ENCODE data around the gene S100A7. TPM values are rescaled to one million over a fixed set of nuclear protein-coding genes. Genes with fewer than 3 reads are reported as not detected.

S100A7 gene
- total RNA-seq (2014; rRNA removed; shearing (Covaris generic)): not detected in 2 replicates

- Histone ChIP-seq H3K36me3 (replicated peaks; ENCODE audit: control insufficient read depth, insufficient read depth, low read length) (no peaks in the 10 kb centered on the region), H3K27me3 (ENCODE audit: control insufficient read depth, insufficient read depth, low read length) (no peaks in the 10 kb centered on the region), H3K4me3 (ENCODE audit: insufficient read depth, low read depth, low read length) (no peak within 1 kb of the TSS)
- DNase-seq: no peak
These were observed at the start of gene S100A7 for GRCh38 chr1:153460551-153460950. Gene S100A7, minus strand, starts transcription at chr1:153460651. Its CDS starts 1,638 bp downstream, at chr1:153459013.

GRCh38 chr1:153509729-153510354, 49.4 kb upstream of the S100A7 start:
- DNase-seq: peak; percentile 74
- Histone ChIP-seq H3K27me3 (ENCODE audit: control insufficient read depth, insufficient read depth, low read length) (peaks cover 1% of the 10 kb centered on the region; the same call in 1 of the 2 replicates), H3K4me3 (ENCODE audit: insufficient read depth, low read depth, low read length) (no peak overlapping the region), H3K36me3 (replicated peaks; ENCODE audit: control insufficient read depth, insufficient read depth, low read length) (no peaks in the 10 kb centered on the region)

- no peaks in the 10 kb centered on the region for H3K36me3 ChIP-seq (replicated peaks; ENCODE audit: control insufficient read depth, insufficient read depth, low read length)
- peaks cover 1% of the 10 kb centered on the region; the same call in 1 of the 2 replicates for H3K27me3 ChIP-seq (ENCODE audit: control insufficient read depth, insufficient read depth, low read length)
- no peak for DNase-seq
- no peak overlapping the region for H3K4me3 ChIP-seq (ENCODE audit: insufficient read depth, low read depth, low read length)
These were observed 48.6 kb upstream of the S100A7 start for GRCh38 chr1:153509036-153509435.

GRCh38 chr1:153507926-153508583, 47.6 kb upstream of the S100A7 start:
- H3K27me3 ChIP-seq (ENCODE audit: control insufficient read depth, insufficient read depth, low read length): peaks cover 1% of the 10 kb centered on the region; the same call in 1 of the 2 replicates
- DNase-seq: peak; percentile 20
- no peaks in the 10 kb centered on the region for H3K36me3 ChIP-seq (replicated peaks; ENCODE audit: control insufficient read depth, insufficient read depth, low read length)
- no peak overlapping the region for H3K4me3 ChIP-seq (ENCODE audit: insufficient read depth, low read depth, low read length)

- DNase-seq: no peak
- no peaks in the 10 kb centered on the region for H3K36me3 ChIP-seq (replicated peaks; ENCODE audit: control insufficient read depth, insufficient read depth, low read length)
- H3K4me3 ChIP-seq (ENCODE audit: insufficient read depth, low read depth, low read length): no peak overlapping the region
- H3K27me3 ChIP-seq (ENCODE audit: control insufficient read depth, insufficient read depth, low read length): peaks cover 1% of the 10 kb centered on the region; the same call in 1 of the 2 replicates
These were observed 46.5 kb upstream of the S100A7 start for GRCh38 chr1:153506831-153507413.

- H3K27me3 ChIP-seq (ENCODE audit: control insufficient read depth, insufficient read depth, low read length): no peaks in the 10 kb centered on the region; the same call in 1 of the 2 replicates
These were observed 45.9 kb upstream of the S100A7 start for GRCh38 chr1:153506386-153506785.

DNA sequence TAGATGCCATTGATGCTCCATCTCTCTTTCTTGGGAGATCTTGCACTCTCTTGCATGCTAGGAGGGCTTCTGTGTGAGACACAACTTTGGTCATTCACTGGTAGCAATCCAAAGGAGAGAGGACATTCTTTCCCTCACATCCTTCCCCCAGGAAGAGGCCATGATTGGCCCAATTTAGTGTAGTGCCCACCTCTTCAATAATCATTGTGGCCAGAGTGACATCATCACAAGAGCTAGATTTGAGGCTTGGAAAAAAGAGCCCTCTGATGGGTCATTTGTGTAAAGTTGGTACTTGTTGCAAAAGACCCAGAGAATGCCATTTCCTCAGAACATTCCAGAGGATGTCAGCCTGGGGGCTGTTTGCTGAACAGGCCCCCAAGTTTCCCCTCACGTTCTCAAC, 45.1 kb upstream of the S100A7 start:
- H3K27me3 ChIP-seq (ENCODE audit: control insufficient read depth, insufficient read depth, low read length): no peaks in the 10 kb centered on the region; the same call in 1 of the 2 replicates
- no peaks in the 10 kb centered on the region for H3K36me3 ChIP-seq (replicated peaks; ENCODE audit: control insufficient read depth, insufficient read depth, low read length)
- no peak overlapping the region for H3K4me3 ChIP-seq (ENCODE audit: insufficient read depth, low read depth, low read length)
- no peak for DNase-seq

More at GRCh38 chr1:153506386-153506785, 45.9 kb upstream of the S100A7 start:
- H3K4me3 ChIP-seq (ENCODE audit: insufficient read depth, low read depth, low read length): no peak overlapping the region
- H3K36me3 ChIP-seq (replicated peaks; ENCODE audit: control insufficient read depth, insufficient read depth, low read length): no peaks in the 10 kb centered on the region
- DNase-seq: no peak

- Histone ChIP-seq H3K27me3 (ENCODE audit: control insufficient read depth, insufficient read depth, low read length) (no peaks in the 10 kb centered on the region; the same call in 1 of the 2 replicates), H3K4me3 (ENCODE audit: insufficient read depth, low read depth, low read length) (no peak overlapping the region), H3K36me3 (replicated peaks; ENCODE audit: control insufficient read depth, insufficient read depth, low read length) (no peaks in the 10 kb centered on the region)
- no peak for DNase-seq
These were observed 43.3 kb upstream of the S100A7 start for GRCh38 chr1:153503766-153504165.

GRCh38 chr1:153498746-153499145, 38.3 kb upstream of the S100A7 start:
- no peak overlapping the region for H3K4me3 ChIP-seq (ENCODE audit: insufficient read depth, low read depth, low read length)
- DNase-seq: no peak
- no peaks in the 10 kb centered on the region; the same call in 1 of the 2 replicates for H3K27me3 ChIP-seq (ENCODE audit: control insufficient read depth, insufficient read depth, low read length)
- no peaks in the 10 kb centered on the region for H3K36me3 ChIP-seq (replicated peaks; ENCODE audit: control insufficient read depth, insufficient read depth, low read length)

DNA sequence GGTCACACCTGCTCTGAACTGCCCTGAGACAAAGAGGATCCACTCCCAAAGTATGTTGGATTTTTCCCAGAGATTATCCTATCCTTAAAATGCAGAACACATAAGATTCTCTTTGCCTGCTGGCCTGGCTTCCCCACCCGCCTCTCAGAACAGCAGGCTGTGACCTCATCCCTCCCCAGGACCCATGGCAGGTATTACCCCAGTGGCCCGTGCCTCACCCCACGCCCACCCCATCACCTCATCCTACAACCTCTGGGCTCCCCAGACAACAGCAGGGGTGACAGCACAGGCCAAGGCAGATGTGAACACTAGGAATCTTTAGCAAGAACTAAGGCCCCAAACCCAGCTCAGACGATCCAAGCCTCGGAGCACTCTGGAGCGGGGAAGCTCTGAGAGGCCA, 35.1 kb upstream of the S100A7 start:
- DNase-seq: no peak
- Histone ChIP-seq H3K27me3 (ENCODE audit: control insufficient read depth, insufficient read depth, low read length) (no peaks in the 10 kb centered on the region), H3K36me3 (replicated peaks; ENCODE audit: control insufficient read depth, insufficient read depth, low read length) (no peaks in the 10 kb centered on the region), H3K4me3 (ENCODE audit: insufficient read depth, low read depth, low read length) (no peak overlapping the region)

- Histone ChIP-seq H3K36me3 (replicated peaks; ENCODE audit: control insufficient read depth, insufficient read depth, low read length) (no peaks in the 10 kb centered on the region), H3K4me3 (ENCODE audit: insufficient read depth, low read depth, low read length) (no peak overlapping the region), H3K27me3 (ENCODE audit: control insufficient read depth, insufficient read depth, low read length) (no peaks in the 10 kb centered on the region)
- peak; percentile 88 for DNase-seq
These were observed 34.6 kb upstream of the S100A7 start for GRCh38 chr1:153494976-153495535.

GRCh38 chr1:153493343-153493960, 33.0 kb upstream of the S100A7 start:
- Histone ChIP-seq H3K27me3 (ENCODE audit: control insufficient read depth, insufficient read depth, low read length) (no peaks in the 10 kb centered on the region), H3K4me3 (ENCODE audit: insufficient read depth, low read depth, low read length) (no peak overlapping the region), H3K36me3 (replicated peaks; ENCODE audit: control insufficient read depth, insufficient read depth, low read length) (no peaks in the 10 kb centered on the region)
- no peak for DNase-seq

DNA sequence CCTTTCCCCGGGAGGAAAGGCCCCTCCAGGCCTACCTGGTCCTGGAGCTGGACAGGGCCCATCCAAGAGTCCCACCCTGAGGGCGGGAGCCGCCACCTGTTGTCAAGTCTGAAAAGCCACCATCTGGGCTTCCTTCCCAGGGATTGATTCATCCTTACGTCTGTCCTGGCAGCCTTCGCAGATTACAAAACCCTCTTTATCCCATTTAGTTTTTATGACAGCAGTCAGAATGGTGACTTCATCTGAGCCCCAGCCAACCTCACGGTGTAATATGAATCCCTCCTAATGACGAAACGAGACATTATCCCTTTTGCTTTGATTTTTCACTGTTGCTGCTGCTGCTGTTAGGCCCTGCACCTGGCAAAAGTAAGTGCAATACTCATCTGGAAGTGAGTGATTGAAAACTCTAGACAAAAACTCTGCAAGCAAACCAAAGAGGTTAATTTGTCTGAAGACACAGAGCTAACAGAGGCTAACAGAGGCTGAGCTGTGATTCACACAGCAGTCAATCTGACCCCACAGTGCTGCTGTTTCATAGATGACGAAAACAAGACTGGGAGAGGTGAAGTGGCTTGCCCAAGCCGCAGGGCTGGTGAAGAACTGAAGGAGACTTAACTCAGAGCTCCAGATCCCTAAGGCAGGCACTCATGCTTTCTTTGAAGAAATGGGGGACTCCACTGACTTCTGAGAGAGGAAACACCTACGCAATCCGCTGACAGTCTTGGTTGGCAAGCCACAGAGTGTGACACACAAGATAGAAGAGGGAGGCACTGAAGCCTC, 30.0 kb upstream of the S100A7 start:
- Histone ChIP-seq H3K27me3 (ENCODE audit: control insufficient read depth, insufficient read depth, low read length) (no peaks in the 10 kb centered on the region), H3K36me3 (replicated peaks; ENCODE audit: control insufficient read depth, insufficient read depth, low read length) (no peaks in the 10 kb centered on the region), H3K4me3 (ENCODE audit: insufficient read depth, low read depth, low read length) (no peak overlapping the region)
- DNase-seq: no peak

DNA sequence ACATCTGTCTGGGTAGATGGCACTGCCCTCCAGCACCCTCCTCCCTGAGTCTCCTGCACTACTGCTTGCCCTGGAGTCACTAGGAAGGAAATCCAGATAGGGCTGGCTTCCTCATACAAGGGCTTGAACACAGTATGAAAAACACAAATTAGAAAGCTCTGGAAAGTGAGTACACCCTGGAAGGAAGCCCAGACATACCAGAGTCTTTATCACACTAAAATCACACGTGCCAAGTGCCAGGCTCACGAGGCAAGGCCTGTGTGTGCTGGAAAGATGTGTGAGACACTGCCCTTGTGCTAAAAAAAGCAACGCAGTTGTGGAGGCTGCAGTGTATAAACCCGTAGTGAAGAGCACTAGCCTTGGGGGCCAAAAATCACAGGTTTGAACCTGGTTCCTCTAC, 28.3 kb upstream of the S100A7 start:
- DNase-seq: no peak
- Histone ChIP-seq H3K36me3 (replicated peaks; ENCODE audit: control insufficient read depth, insufficient read depth, low read length) (no peaks in the 10 kb centered on the region), H3K27me3 (ENCODE audit: control insufficient read depth, insufficient read depth, low read length) (no peaks in the 10 kb centered on the region)

More for the DNA sequence above, 28.3 kb upstream of the S100A7 start:
- no peak overlapping the region for H3K4me3 ChIP-seq (ENCODE audit: insufficient read depth, low read depth, low read length)
